HG03280 (cell line): ENCODE measurements around the gene MZT2A.
"Not testable (repeated sequence)": the region's sequence is repeated elsewhere in the genome, so short reads cannot be mapped to it uniquely, and the experiment has no call there.

Experiments used
- ATAC-seq: cut with Tn5 transposase; IDR thresholded peaks from one replicate; pipeline ENCODE4 v1.9.1; 2021; ENCODE audit warnings: mild to moderate bottlenecking, moderate library complexity; ENCODE audit not compliant: unreplicated experiment

Gene MZT2A

DNA sequence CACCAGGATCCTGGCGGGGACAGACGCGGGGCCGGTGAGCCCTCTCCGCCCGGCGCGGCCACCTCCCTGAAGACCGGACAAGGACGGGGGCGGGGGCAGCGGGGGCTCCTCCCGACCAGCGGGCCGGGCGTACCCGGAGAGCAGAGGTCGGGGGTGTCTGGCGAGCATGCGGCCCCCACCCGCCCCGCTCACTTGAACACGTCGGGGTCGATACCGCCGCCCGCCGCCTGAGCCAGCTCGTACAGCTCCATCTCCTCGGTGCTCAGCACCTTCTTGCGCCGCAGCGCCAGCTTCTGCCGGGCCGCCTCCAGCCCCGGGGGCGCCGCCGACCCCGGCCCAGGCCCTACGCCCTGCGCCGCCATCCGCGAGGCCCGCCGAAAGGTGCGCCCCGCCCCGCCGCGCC lies at the start of gene MZT2A:
MZT2A (minus strand) TSS at position 383 of the 403 bp plus-strand sequence; CDS start at position 362, 21 bp downstream.
- ATAC-seq, result peak; percentile 11

GRCh38 chr2:131538856-131539255 lies 46.7 kb upstream of the MZT2A start:
- ATAC-seq, result not testable (repeated sequence)

DNA sequence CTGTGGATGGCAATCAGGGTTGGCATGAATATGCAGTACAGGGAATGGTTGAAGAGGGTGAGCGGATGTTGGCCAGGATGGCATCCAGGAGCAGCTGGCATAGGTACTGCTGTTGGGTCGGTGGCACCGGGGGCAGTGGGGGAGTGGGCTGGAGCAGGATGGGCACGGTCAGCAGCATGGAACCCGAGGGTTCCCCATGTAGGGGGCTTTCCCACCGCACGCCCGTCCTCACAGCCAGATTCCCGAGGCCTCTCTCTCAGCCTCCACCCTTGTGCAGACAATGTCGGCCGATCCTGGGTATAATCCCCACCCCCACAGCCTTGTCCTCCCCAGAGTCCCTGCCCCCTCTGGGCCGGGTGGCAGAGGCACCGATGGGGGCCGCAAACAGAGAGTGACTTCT lies 44.6 kb upstream of the MZT2A start:
- not testable (repeated sequence) for ATAC-seq

DNA sequence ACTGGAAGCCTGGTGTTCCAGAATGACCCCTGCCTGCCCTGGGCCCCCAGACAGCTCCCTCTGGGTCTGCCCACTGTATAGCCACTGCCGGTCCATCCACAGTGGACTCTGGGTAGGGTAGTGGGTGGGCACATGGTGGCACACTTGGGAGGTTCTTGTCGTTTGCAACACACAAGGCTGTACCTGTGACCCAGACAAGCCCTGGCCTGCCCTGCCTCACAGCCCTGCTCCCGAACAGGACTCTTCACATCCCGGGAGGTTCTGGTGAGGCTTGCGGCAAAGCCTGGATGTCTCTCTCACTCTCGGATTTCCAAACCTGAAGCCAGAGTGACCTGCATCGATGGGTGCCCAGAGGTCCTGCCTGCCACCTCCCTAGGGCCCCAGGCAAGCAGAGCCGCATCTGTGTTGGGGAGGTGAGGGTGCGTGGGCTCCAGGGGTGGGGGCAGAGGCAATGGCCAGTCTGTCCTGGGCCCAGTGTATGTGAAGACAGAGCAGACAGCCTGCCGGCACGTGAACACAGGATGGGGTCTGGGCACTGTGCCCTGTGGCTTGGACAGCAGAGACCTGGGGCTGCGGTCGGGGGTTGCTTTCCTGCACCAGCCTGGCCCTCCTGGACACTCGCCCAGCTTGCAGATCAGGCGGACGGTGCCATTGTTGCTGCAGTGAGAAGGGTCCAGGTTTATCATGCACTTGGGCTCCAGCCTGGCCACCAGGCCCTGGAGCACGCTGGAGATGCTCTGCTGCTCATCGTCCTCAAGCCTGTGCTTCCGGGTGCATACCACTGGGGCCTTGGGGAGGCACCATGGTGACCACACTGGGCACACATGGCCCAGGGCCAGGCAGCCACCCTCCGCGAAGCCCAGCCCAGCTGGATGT lies 44.0 kb upstream of the MZT2A start:
- not testable (repeated sequence) for ATAC-seq

DNA sequence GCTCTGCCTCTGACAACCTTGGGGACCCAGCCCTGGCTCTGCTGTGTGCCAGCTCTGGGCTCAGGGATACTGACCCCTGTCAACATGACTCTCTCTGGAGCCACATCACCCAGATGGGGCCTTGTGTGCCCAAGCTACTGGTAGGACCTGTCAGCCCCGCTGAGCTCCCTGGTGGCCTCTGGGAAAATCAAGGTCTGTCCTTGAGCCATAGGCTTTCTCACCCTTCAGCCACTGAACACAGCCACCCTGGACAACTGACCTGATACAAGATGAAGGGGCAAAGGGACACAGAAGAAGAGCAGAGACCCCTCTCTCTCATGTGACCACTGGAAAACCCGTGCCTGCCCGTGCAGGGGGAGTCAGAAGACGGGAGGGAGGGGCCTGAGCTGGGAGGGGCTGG lies 43.3 kb upstream of the MZT2A start:
- ATAC-seq, result no peak

DNA sequence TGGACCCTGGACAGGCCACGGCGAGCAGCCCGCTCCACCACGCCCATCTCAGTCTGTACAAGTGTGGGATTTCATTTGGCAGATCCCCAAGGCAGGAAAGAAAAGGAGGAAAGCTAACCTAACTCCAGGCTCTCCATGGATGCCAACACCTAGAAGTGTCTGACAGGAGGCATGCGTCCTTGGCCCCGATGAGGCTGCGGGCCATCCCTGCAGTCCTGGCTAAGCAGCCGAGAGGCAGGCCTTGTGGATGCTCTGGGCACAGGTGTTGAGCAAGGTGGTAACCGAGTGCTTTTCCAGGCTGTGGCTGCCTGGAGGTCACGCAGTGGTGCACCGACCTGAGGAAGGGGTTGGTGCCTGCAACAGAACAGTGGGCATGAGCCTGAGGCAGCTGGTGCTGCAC lies 42.8 kb upstream of the MZT2A start:
- ATAC-seq, result not testable (repeated sequence)

GRCh38 chr2:131534317-131534672 lies 42.1 kb upstream of the MZT2A start:
- not testable (repeated sequence) for ATAC-seq

- not testable (repeated sequence) for ATAC-seq
Observed at GRCh38 chr2:131533609-131534316, 41.6 kb upstream of the MZT2A start.

GRCh38 chr2:131532723-131533608 lies 40.8 kb upstream of the MZT2A start:
- ATAC-seq, result not testable (repeated sequence)

DNA sequence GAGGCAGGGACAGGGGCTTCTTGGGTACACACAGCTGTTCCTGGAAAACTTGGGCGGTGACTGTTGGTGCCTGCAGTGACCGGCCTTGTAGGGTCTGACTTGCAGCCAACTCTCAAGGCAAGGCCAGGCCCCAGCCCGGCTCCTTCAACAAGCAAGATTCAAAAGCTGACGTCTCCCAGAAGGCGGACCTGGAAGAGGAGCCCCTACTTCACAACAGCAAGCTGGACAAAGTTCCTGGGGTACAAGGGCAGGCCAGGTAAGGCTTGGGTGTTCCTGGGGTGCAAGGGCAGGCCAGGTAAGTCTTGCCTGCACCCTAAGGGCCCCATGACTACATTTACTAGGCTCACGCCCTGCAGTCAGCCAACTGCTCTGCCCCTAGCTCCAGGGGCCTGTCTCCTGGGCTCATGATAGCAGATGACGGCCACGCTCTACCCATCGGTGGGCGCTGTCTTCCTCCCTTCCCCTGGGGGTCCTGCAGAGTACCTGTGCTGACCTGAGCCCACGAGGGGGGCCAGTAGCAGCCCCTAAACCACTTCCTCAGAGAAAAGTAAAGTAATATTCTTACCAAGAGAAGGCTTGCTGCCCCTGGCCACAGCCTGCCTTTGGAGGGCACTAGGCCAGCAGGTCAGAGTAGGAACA lies 39.5 kb upstream of the MZT2A start:
- ATAC-seq, result not testable (repeated sequence)

DNA sequence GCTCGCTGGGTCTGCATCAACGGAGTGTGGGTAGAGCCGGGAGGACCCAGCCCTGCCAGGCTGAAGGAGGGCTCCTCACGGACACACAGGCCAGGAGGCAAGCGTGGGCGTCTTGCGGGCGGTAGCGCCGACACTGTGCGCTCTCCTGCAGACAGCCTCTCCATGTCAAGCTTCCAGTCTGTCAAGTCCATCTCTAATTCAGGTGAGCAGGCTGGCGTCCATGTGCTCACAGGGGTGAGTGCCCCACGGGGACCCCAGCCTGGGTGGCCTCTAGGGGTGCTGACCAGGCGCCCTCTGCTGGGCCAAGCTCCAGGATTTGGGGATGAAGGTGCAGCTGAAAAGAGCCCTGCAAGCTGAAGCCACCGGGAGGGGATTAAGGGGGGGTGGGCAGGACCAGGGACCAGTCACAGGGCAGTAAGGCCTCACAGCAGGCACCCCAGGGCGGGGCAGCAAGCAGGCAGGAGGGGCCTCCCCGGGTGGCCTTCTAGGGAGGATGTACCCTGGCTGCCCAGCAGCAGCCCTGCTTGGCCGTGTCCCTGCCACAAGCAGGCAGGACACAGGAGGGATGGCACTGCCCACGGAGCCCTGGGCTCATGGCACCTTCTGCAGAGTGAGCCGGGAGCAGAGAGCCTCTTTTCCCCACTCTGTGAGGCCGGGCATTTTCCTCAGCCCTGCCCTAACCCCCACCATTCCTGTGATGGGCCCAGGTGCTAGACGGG lies 38.6 kb upstream of the MZT2A start:
- ATAC-seq, result not testable (repeated sequence)

GRCh38 chr2:131529864-131530445 lies 37.8 kb upstream of the MZT2A start:
- not testable (repeated sequence) for ATAC-seq

DNA sequence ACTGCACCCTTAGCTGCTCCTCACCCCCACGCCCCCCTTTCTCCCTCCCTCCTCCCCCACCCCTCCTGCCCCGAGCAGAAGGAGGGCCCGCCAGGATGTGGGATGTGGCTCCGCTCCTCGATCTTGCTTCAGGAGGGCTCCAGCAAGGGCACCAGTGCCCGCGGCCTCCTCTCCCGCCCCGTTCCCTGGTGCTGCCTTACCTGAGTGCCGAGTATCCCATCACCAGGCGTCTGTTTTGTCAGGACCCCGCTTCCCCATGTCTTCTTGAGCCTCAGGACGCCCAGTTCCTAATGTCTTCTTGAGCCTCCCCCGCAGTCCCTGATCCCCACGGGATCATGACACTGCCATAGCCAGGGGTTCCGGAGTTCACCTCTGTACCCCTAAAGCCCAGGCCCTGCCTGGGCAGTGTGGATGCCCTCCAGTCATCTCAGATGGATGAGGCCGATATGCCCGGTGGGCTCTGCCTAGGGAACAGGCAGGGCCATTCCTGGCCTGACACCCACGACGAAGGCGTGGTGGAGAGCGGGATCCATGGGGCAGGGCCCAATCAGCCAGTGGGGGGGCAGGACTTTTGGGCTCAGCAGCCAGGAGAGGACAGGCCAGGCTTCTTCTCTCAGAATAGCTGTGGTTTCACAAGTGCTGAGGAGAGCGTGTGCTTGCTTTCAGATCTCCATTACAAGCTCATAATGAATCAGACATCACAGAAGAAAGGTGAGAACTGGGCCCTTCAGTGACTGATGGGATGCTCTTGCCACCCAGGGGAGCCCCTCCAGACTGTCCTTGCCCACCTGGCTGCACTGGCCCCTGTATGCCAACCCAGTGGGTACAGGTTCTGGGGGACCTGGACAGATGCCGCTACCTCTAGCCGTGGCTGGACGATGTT lies 37.0 kb upstream of the MZT2A start:
- not testable (repeated sequence) for ATAC-seq

GRCh38 chr2:131527131-131528001 lies 35.2 kb upstream of the MZT2A start, which contains the start of gene CCDC74A:
Gene CCDC74A, plus strand, starts transcription at chr2:131527888. Its CDS starts 83 bp downstream, at chr2:131527971.
- peak; percentile 88 for ATAC-seq

GRCh38 chr2:131525256-131525655 lies 33.1 kb upstream of the MZT2A start:
- not testable (repeated sequence) for ATAC-seq

GRCh38 chr2:131521961-131522781 lies 30.0 kb upstream of the MZT2A start:
- ATAC-seq, result no peak
